Tibial nerve (tissue), 3 donors: ENCODE measurements around the gene FGF10.

Experiments used
- EP300 ChIP-seq, 2 donors: sonication (generic); formaldehyde crosslinking; IDR thresholded peaks; one replicate each; pipeline ENCODE4 v1.6.1; 2017; ENCODE audit warnings: antibody characterized with exemption in 2 of 2, mild to moderate bottlenecking in 1 of 2
- POLR2A ChIP-seq, 2 donors: fragments of 450-650 bp; IDR thresholded peaks; one replicate each; pipeline ENCODE4 v1.6.1; 2017; ENCODE audit warnings: antibody characterized with exemption in 2 of 2, mild to moderate bottlenecking in 2 of 2, moderate library complexity in 2 of 2

DNA sequence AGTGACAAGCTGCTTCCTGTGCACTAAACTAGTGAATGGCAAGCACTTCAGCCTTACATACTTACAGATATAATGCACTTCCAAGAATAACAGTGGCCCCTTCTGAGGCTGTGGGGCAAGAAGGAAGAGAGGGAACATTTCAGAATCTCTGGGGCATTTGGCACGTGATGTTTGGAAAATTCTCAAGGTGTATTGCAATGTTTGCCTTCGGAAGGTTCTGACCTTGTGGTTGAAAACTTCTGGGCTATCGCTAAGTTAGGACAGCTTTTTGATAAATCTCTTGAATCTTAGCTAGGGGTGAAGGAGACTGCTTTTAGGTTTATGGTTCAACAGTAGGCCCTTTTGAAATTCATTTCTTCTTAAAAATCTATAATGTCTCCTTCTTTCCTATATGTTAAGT is 7.1 kb upstream of the FGF10 start:
- TF ChIP-seq POLR2A (IDR thresholded peaks at IDR 0.05) (no peak), EP300 (IDR thresholded peaks at IDR 0.05) (no peak)
